GM12878 (cell line): ENCODE measurements around the gene CYP2A7. TPM values are rescaled to one million over a fixed set of nuclear protein-coding genes. Genes with fewer than 3 reads are reported as not detected.
"Not testable (repeated sequence)": the region's sequence is repeated elsewhere in the genome, so short reads cannot be mapped to it uniquely, and the experiment has no call there.

Experiments
- ATAC-seq: fragments of 200-7000 bp; cut with Tn5 transposase; 3 replicates; pipeline ENCODE4 v1.9.1; 2020; ENCODE audit warnings: mild to moderate bottlenecking, moderate library complexity
- BruUV-seq: library from RNA; stranded (reverse); fragments of 400-500 nt; replicated peaks from 2 replicates; lab custom pipeline; 2021; lab: Mats Ljungman, UMichigan
- CTCF ChIA-PET: fragments of 300-600 bp; sonication (Branson Sonifier 250); formaldehyde crosslinking; extraction: SDS; loops from one replicate; lab custom pipeline; 2021; ENCODE audit warnings: inconsistent platforms; lab: Yijun Ruan, JAX
- POLR2A ChIA-PET: fragments of 350-600 bp; formaldehyde crosslinking; extraction: SDS; loops from one replicate; lab custom pipeline; 2021; ENCODE audit warnings: inconsistent platforms; lab: Charles Lee
- RAD21 ChIA-PET: fragments of 300-600 bp; sonication (Branson Sonifier 250); formaldehyde crosslinking; loops from one replicate; lab custom pipeline; 2023; ENCODE audit warnings: antibody characterized with exemption; ENCODE audit not compliant: unreplicated experiment; lab: Charles Lee
- SMC1A ChIA-PET: fragments of 300-600 bp; sonication (Branson Sonifier 250); formaldehyde crosslinking; loops from one replicate; lab custom pipeline; 2023; ENCODE audit not compliant: unreplicated experiment, uncharacterized antibody; lab: Charles Lee
- DNase-seq: peaks from one replicate; pipeline ENCODE4 v3.0.0-alpha.2; 2011; ENCODE audit warnings: low read depth, low spot score
- FAIRE-seq: peaks from 3 replicates; lab custom pipeline; 2011; peaks lifted over from hg19 to GRCh38; lab: Jason Lieb, UNC
- H2AFZ ChIP-seq: 2 replicates; pipeline ENCODE4 v1.6.0; 2011; ENCODE audit warnings: low read depth, low read length, control low read depth; ENCODE audit not compliant: control insufficient read depth
- H3K27ac ChIP-seq: 2 replicates; pipeline ENCODE4 v1.5.1; 2011; ENCODE audit warnings: control low read depth; ENCODE audit not compliant: control insufficient read depth, insufficient read depth
- H3K27me3 ChIP-seq, 2 experiments: replicated peaks in 1 of 2; 2 replicates each; pipeline versions ENCODE4 v1.6.0 to v1.6.1; 2011; ENCODE audit warnings: low read length in 1 of 2; ENCODE audit not compliant: control insufficient read depth in 2 of 2, insufficient read depth in 2 of 2
- H3K36me3 ChIP-seq, 2 experiments: 2 replicates each; pipeline ENCODE4 v1.5.1; 2011; ENCODE audit warnings: low read length in 1 of 2; ENCODE audit not compliant: control insufficient read depth in 2 of 2, insufficient read depth in 2 of 2
- H3K4me1 ChIP-seq: 2 replicates; pipeline ENCODE4 v1.6.1; 2011; ENCODE audit warnings: mild to moderate bottlenecking, low read length, moderate library complexity, mixed read lengths; ENCODE audit not compliant: control insufficient read depth, insufficient read depth
- H3K4me2 ChIP-seq: 2 replicates; pipeline ENCODE4 v1.6.0; 2011; ENCODE audit warnings: control low read depth; ENCODE audit not compliant: control insufficient read depth, insufficient read depth
- H3K4me3 ChIP-seq: fragments of 200-600 bp; sonication (generic); 2 replicates; pipeline ENCODE4 v1.5.1; 2016
- H3K79me2 ChIP-seq: 2 replicates; pipeline ENCODE4 v1.6.0; 2011; ENCODE audit warnings: low read length; ENCODE audit not compliant: control insufficient read depth, insufficient read depth
- H3K9ac ChIP-seq: 2 replicates; pipeline ENCODE4 v1.8.0; 2011; ENCODE audit warnings: low read length, control low read depth, mixed read lengths; ENCODE audit not compliant: control insufficient read depth, insufficient read depth
- H3K9me3 ChIP-seq: replicated peaks from 3 replicates; pipeline ENCODE4 v1.5.1; 2011; ENCODE audit warnings: mild to moderate bottlenecking, low read length; ENCODE audit not compliant: control insufficient read depth, insufficient read depth
- H4K20me1 ChIP-seq: 2 replicates; pipeline ENCODE4 v1.6.0; 2011; ENCODE audit not compliant: control insufficient read depth, insufficient read depth
- HDGF ChIP-seq: fragments of 450-650 bp; IDR thresholded peaks from 2 replicates; pipeline ENCODE4 v1.6.1; 2016; ENCODE audit warnings: antibody characterized with exemption
- IKZF2 ChIP-seq, 2 experiments: fragments of 450-650 bp; IDR thresholded peaks; 2 replicates each; pipeline ENCODE4 v1.6.1; 2017; ENCODE audit warnings: mild to moderate bottlenecking in 2 of 2, moderate library complexity in 2 of 2
- ZNF384 ChIP-seq: IDR thresholded peaks from 2 replicates; pipeline ENCODE4 v1.6.1; 2012; ENCODE audit warnings: low read depth, mild to moderate bottlenecking, low read length, improper control_type of control experiment, borderline replicate concordance
- WGBS: methylation state at CpG from one replicate; pipeline ENCODE4 v1.1.6; 2016; ENCODE audit warnings: low lambda C conversion rate; ENCODE audit not compliant: insufficient replicate concordance, insufficient coverage; ENCODE audit errors: missing lambda C conversion rate; 5-methylcytosine and 5-hydroxymethylcytosine counted together
- in situ Hi-C: fragments of 300-500 bp; cut with MboI; formaldehyde crosslinking; loops from 9 replicates; pipeline ENCODE4 v1.14.3; 2018; ENCODE audit warnings: mixed read lengths
- intact Hi-C: fragments of 100-400 bp; cut with micrococcal nuclease; formaldehyde crosslinking; loops from one replicate; pipeline ENCODE4 v1.14.2; 2022; ENCODE audit not compliant: unreplicated experiment
- polyA plus RNA-seq, 11 experiments: library from polyadenylated mRNA; depleted of rRNA in 4 of 11; unstranded in 6 of 11; stranded (reverse) in 5 of 11; fragments of >200 nt; fragmentation: Nextera tagmentation in 4 of 11; fragmentation: Illumina TruSeq in 1 of 11; extraction: Ambion mirVana in 4 of 11; extraction: Trizol in 1 of 11; gene quantifications; 1 replicate in 1 of 11; 2 replicates in 10 of 11; pipeline versions ENCODE4 v1.2.1 to v1.2.3, GENCODE V29; 2011 to 2016; ENCODE audit warnings: inconsistent platforms in 2 of 11, missing spikeins in 2 of 11, low read depth in 1 of 11
- total RNA-seq, 4 experiments: library from RNA; depleted of rRNA in 3 of 4; stranded (reverse); fragments of >200 nt in 3 of 4; fragmentation: Illumina TruSeq in 1 of 4; extraction: Trizol in 1 of 4; gene quantifications; 2 replicates each; pipeline versions ENCODE4 v1.2.1 to v1.2.3, GENCODE V29; 2013 to 2021
- TF ChIP-seq, protein P1 (sequence below): IDR thresholded peaks from 2 replicates; pipeline ENCODE4 v1.6.1; 2012; ENCODE audit warnings: low read depth, low read length, improper control_type of control experiment

CYP2A7 gene
- total and polyA plus RNA-seq, 10 of the 15 experiments (the other 5 are each of a cell fraction or from before 2014, with no cell fraction given): not detected

DNA sequence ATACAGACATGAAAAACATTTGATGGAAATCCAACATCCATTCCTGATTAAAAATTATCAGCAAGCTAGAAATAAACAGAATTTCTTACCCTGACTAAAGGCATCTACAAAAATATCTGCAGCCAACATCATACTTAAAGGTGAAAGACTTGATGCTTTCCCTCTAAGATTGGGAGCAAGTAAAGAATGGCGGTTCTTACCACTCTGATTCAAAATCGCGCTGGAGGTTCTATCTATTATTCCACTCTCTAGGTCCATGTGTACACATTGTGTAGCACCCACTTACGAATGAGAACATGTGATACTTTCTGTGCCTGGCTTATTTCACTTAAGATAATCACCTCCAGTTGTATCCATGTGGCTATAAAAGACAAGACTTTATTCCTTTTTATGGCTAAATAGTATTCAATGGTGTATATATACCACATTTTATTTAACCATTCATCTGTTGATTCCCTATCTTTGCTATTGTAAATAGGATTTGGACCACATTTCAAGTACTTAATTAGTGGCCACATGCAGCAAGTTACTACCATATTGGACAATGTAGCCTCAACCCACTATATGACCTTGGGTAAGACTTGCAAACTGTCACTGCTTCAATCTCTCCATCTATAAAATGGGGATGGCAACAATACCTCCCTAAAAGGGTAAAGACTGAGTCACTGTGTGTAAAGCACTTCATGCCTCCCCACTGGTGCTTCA is 38.4 kb upstream of the CYP2A7 start:
- H3K36me3 ChIP-seq: no peaks in the 10 kb centered on the region
- POLR2A ChIA-PET: no interaction called here
- H3K4me3 ChIP-seq: no peak overlapping the region
- BruUV-seq: no TSS peak
- H4K20me1 ChIP-seq: no peaks in the 10 kb centered on the region
- no peak for TF ChIP-seq IKZF2 (IDR thresholded peaks at IDR 0.05)
- no peak for TF ChIP-seq HDGF
- TF ChIP-seq ZNF384: no peak
- TF ChIP-seq, protein P1, sequence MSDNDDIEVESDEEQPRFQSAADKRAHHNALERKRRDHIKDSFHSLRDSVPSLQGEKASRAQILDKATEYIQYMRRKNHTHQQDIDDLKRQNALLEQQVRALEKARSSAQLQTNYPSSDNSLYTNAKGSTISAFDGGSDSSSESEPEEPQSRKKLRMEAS: no peak
- WGBS: 49% methylated on average over 4 of the region's 4 CpGs
- no peak overlapping the region for H3K27ac ChIP-seq
- H3K4me2 ChIP-seq: no peak overlapping the region
- intact Hi-C loops: no loop called here
- in situ Hi-C loops: no loop called here
- H3K9ac ChIP-seq: no peak overlapping the region
- CTCF ChIA-PET: no interaction called here
- no peaks in the 10 kb centered on the region for H3K4me1 ChIP-seq
- RAD21 ChIA-PET: no interaction called here
- H3K9me3 ChIP-seq: no peaks in the 10 kb centered on the region; the same call in 2 of the 3 replicates
- DNase-seq (no peak), FAIRE-seq (no peak), ATAC-seq (no peak)
- no peaks in the 10 kb centered on the region for H3K27me3 ChIP-seq
- no peaks in the 10 kb centered on the region for H3K79me2 ChIP-seq
- SMC1A ChIA-PET: no interaction called here
- no peak overlapping the region for H2AFZ ChIP-seq

- RAD21 ChIA-PET, H3K9ac ChIP-seq, H3K9me3 ChIP-seq, SMC1A ChIA-PET, in situ Hi-C loops, intact Hi-C loops, H3K27ac ChIP-seq, H3K4me2 ChIP-seq, CTCF ChIA-PET, H3K4me3 ChIP-seq, POLR2A ChIA-PET, BruUV-seq, H2AFZ ChIP-seq, H3K27me3 ChIP-seq, H3K4me1 ChIP-seq, DNase-seq, H4K20me1 ChIP-seq, H3K79me2 ChIP-seq, FAIRE-seq, H3K36me3 ChIP-seq, ATAC-seq: not testable (repeated sequence)
- WGBS: 42% methylated on average over 7 of the region's 7 CpGs
These were observed 37.7 kb upstream of the CYP2A7 start for GRCh38 chr19:40919530-40920299.

DNA sequence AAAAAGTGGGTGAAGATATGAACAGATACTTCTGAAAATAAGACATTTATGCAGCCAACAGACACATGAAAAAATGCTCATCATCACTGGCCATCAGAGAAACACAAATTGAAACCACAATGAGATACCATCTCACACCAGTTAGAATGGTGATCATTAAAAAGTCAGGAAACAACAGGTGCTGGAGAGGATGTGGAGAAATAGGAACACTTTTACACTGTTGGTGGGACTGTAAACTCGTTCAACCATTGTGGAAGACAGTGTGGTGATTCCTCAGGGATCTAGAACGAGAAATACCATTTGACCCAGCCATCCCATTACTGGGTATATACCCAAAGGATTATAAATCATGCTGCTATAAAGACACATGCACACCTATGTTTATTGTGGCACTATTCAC is 36.3 kb upstream of the CYP2A7 start:
- H2AFZ ChIP-seq, in situ Hi-C loops, H3K9me3 ChIP-seq, H3K4me1 ChIP-seq, H3K27ac ChIP-seq, H4K20me1 ChIP-seq, FAIRE-seq, intact Hi-C loops, SMC1A ChIA-PET, RAD21 ChIA-PET, H3K4me2 ChIP-seq, H3K79me2 ChIP-seq, CTCF ChIA-PET, H3K4me3 ChIP-seq, H3K9ac ChIP-seq, H3K36me3 ChIP-seq, H3K27me3 ChIP-seq, ATAC-seq, BruUV-seq, DNase-seq: not testable (repeated sequence)
- 0% methylated on average over 2 of the region's 2 CpGs for WGBS
- POLR2A ChIA-PET: interaction anchor here (0.6 kb wide), 1 partner anchor 141 kb away, joined by 3 read pairs; no protein-coding TSS in a partner anchor
